ENCODE data around the gene PCGF6.
"Not testable (repeated sequence)": the region's sequence is repeated elsewhere in the genome, so short reads cannot be mapped to it uniquely, and the experiment has no call there.

Gene PCGF6

DNA sequence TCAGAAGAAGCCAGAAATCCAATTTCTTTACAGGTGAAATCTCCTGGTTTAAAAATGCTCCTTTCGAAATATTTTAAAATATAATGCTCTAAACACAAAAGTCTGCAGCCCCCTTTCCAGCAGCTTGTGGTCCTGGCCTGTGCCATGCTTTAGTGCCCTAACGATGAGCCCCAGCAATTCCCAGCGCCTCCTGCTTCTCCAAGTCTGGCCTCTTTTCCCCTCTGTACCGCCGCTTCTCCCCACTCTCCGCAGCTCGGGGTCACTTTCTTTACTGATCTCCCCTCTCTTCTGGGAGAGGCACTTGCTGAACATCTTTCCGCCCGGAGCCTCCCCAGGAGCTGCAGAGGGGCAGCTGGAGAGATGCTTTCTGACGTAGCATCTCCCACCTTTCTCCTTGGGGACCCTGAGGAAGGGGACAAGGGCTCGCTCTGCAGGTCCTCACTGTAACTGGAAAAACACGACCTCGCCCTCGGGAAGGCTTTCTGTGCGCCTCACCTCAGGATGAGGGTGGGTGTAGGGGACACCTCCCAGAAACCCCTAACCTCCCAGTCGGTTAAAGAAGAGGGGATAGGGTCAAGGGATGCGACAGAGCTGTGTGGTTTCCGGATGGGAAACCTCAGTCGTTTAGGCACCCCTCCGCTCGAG is 74.6 kb downstream of the PCGF6 start:
- TF ChIP-seq, protein P1, sequence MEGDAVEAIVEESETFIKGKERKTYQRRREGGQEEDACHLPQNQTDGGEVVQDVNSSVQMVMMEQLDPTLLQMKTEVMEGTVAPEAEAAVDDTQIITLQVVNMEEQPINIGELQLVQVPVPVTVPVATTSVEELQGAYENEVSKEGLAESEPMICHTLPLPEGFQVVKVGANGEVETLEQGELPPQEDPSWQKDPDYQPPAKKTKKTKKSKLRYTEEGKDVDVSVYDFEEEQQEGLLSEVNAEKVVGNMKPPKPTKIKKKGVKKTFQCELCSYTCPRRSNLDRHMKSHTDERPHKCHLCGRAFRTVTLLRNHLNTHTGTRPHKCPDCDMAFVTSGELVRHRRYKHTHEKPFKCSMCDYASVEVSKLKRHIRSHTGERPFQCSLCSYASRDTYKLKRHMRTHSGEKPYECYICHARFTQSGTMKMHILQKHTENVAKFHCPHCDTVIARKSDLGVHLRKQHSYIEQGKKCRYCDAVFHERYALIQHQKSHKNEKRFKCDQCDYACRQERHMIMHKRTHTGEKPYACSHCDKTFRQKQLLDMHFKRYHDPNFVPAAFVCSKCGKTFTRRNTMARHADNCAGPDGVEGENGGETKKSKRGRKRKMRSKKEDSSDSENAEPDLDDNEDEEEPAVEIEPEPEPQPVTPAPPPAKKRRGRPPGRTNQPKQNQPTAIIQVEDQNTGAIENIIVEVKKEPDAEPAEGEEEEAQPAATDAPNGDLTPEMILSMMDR (conservative IDR thresholded peaks at IDR 0.05) = no peak
- TF ChIP-seq ZFX (IDR thresholded peaks at IDR 0.05) = no peak
- no peak overlapping the region for H3K27ac ChIP-seq

GRCh38 chr10:103273041-103273441 is 77.9 kb downstream of the PCGF6 start:
- no peak overlapping the region for H3K27ac ChIP-seq
- no peak for TF ChIP-seq ZFX (IDR thresholded peaks at IDR 0.05)
- TF ChIP-seq, protein P1 (conservative IDR thresholded peaks at IDR 0.05) = no peak

- H3K27ac ChIP-seq = no peak overlapping the region
- TF ChIP-seq ZFX (IDR thresholded peaks at IDR 0.05) = no peak
- TF ChIP-seq, protein P1 (conservative IDR thresholded peaks at IDR 0.05) = no peak
Measured at GRCh38 chr10:103265717-103266329, 85.1 kb downstream of the PCGF6 start.

GRCh38 chr10:103262229-103262628 is 88.7 kb downstream of the PCGF6 start:
- TF ChIP-seq, protein P1 (conservative IDR thresholded peaks at IDR 0.05) = no peak
- no peak for TF ChIP-seq ZFX (IDR thresholded peaks at IDR 0.05)

GRCh38 chr10:103259989-103260388 is 91.0 kb downstream of the PCGF6 start:
- TF ChIP-seq ZFX (IDR thresholded peaks at IDR 0.05) = no peak
- TF ChIP-seq, protein P1 (conservative IDR thresholded peaks at IDR 0.05) = no peak
- H3K27ac ChIP-seq = no peak overlapping the region

More at GRCh38 chr10:103262229-103262628, 88.7 kb downstream of the PCGF6 start:
- no peak overlapping the region for H3K27ac ChIP-seq

DNA sequence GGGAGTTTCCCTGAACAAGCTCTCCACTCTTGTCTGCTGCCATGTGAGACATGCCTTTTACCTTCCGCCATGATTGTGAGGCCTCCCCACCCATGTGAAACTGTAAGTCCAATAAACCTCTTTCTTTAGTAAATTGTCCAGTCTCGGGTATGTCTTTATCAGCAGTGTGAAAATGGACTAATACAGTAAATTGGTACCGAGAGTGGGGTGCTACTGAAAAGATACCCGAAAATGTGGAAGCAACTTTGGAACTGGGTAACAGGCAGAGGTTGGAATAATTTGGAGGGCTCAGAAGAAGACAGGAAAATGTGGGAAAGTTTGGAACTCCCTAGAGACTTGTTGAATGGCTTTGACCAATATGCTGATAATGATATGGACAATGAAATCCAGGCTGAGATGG is 92.0 kb downstream of the PCGF6 start:
- not testable (repeated sequence) for H3K27ac ChIP-seq

DNA sequence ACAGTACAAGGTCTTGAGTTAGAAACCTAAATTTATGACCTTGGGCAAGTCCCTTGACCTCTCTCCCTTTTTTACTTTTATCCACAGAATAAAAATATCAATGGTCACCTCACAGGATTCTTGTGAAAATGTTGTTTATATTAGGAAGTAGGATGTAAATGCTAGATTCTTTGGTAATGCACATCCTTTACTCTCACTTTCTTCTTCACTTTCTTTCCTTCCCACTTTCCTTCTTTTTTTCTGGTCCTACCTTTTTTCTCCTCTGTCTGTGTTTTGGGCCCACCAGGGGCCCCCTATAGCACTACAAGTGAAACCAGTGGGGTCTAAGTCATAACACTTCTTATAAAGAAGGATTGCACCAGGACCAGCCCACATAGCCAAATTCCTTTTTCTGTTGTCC is 93.1 kb downstream of the PCGF6 start:
- no peak overlapping the region for H3K27ac ChIP-seq
- TF ChIP-seq, protein P1 (conservative IDR thresholded peaks at IDR 0.05) = no peak
- no peak for TF ChIP-seq ZFX (IDR thresholded peaks at IDR 0.05)

- H3K27ac ChIP-seq = no peak overlapping the region
- no peak for TF ChIP-seq ZFX (IDR thresholded peaks at IDR 0.05)
- TF ChIP-seq, protein P1 (conservative IDR thresholded peaks at IDR 0.05) = no peak
Measured at GRCh38 chr10:103256613-103257012, 94.3 kb downstream of the PCGF6 start.

Data from C4-2B (cell line).